ENCODE measurements around the gene SLC35E2B.

- TF ChIP-seq CTCF (IDR thresholded peaks at IDR 0.05; ENCODE audit: low read depth, low read length, missing input control) (no peak), RAD21 (IDR thresholded peaks at IDR 0.05) (no peak), SP1 (IDR thresholded peaks at IDR 0.05) (no peak), EGR1 (IDR thresholded peaks at IDR 0.05; ENCODE audit: low read depth in 2 of 2) (no peak), YY1 (IDR thresholded peaks at IDR 0.05) (no peak), MAX (IDR thresholded peaks at IDR 0.05) (no peak), REST (IDR thresholded peaks at IDR 0.05) (no peak), ATF3 (IDR thresholded peaks at IDR 0.05) (no peak), TAF1 (conservative IDR thresholded peaks at IDR 0.05) (no peak)
Observed at GRCh38 chr1:1680031-1680911, 12.3 kb downstream of the SLC35E2B start.

Data from liver (tissue), 3 donors.